CD4-positive, alpha-beta T cell treated with Interleukin-15 for 1 hour (primary cell): Measurements from ENCODE around the gene AFF3.

Source experiments
- DNase-seq: peaks from one replicate; pipeline ENCODE4 v3.0.0-alpha.2; 2020

The AFF3 gene

GRCh38 chr2:99875627-99876201, 266.7 kb downstream of the AFF3 start:
- DNase-seq: no peak

- no peak for DNase-seq
Observed at GRCh38 chr2:99868260-99868659, 274.1 kb downstream of the AFF3 start.

GRCh38 chr2:99867770-99868169, 274.6 kb downstream of the AFF3 start:
- DNase-seq: peak; percentile 57

- no peak for DNase-seq
Observed at GRCh38 chr2:99865818-99866676, 276.3 kb downstream of the AFF3 start.

GRCh38 chr2:99864561-99865553, 277.5 kb downstream of the AFF3 start:
- no peak for DNase-seq

GRCh38 chr2:99863903-99864270, 278.5 kb downstream of the AFF3 start:
- no peak for DNase-seq

GRCh38 chr2:99863236-99863902, 279.0 kb downstream of the AFF3 start:
- no peak for DNase-seq

GRCh38 chr2:99862566-99862965, 279.8 kb downstream of the AFF3 start:
- no peak for DNase-seq

GRCh38 chr2:99861376-99861760, 281.0 kb downstream of the AFF3 start:
- DNase-seq: no peak

- no peak for DNase-seq
Observed at GRCh38 chr2:99860720-99861375, 281.5 kb downstream of the AFF3 start.

GRCh38 chr2:99858951-99859596, 283.3 kb downstream of the AFF3 start:
- DNase-seq: no peak

GRCh38 chr2:99857867-99858444, 284.4 kb downstream of the AFF3 start:
- no peak for DNase-seq

GRCh38 chr2:99857372-99857771, 285.0 kb downstream of the AFF3 start:
- DNase-seq: no peak

- no peak for DNase-seq
Observed at GRCh38 chr2:99856119-99856518, 286.3 kb downstream of the AFF3 start.

GRCh38 chr2:99854236-99854852, 288.0 kb downstream of the AFF3 start:
- no peak for DNase-seq

- DNase-seq: no peak
Observed at GRCh38 chr2:99852956-99853355, 289.4 kb downstream of the AFF3 start.

- DNase-seq: no peak
Observed at GRCh38 chr2:99852376-99852934, 289.9 kb downstream of the AFF3 start.

GRCh38 chr2:99851811-99852210, 290.6 kb downstream of the AFF3 start:
- DNase-seq: no peak

- no peak for DNase-seq
Observed at GRCh38 chr2:99851089-99851488, 291.3 kb downstream of the AFF3 start.

- DNase-seq: no peak
Observed at GRCh38 chr2:99850084-99850710, 292.2 kb downstream of the AFF3 start.
